Measurements from ENCODE around the gene CTNNA1.

Gene CTNNA1

GRCh38 chr5:138884554-138884953, 131.3 kb downstream of the CTNNA1 start:
- Histone ChIP-seq H3K9me3 (ENCODE audit: control insufficient read depth, insufficient read depth, low read length) (no peaks in the 10 kb centered on the region), H3K27ac (ENCODE audit: low read length) (no peak overlapping the region), H3K4me1 (ENCODE audit: control insufficient read depth, insufficient read depth, low read length) (no peaks in the 10 kb centered on the region), H3K4me3 (ENCODE audit: low read length) (no peak overlapping the region), H3K27me3 (ENCODE audit: control insufficient read depth, insufficient read depth, low read length) (no peaks in the 10 kb centered on the region), H3K36me3 (ENCODE audit: control insufficient read depth, insufficient read depth, low read length) (peaks cover 8% of the 10 kb centered on the region; the same call in 1 of the 2 replicates)
- DNase-seq (ENCODE audit: low read depth, low spot score): peak; percentile 22

GRCh38 chr5:138889994-138890393, 136.8 kb downstream of the CTNNA1 start:
- Histone ChIP-seq H3K27me3 (ENCODE audit: control insufficient read depth, insufficient read depth, low read length) (no peaks in the 10 kb centered on the region), H3K4me1 (ENCODE audit: control insufficient read depth, insufficient read depth, low read length) (no peaks in the 10 kb centered on the region), H3K27ac (ENCODE audit: low read length) (no peak overlapping the region), H3K4me3 (ENCODE audit: low read length) (no peak overlapping the region), H3K36me3 (ENCODE audit: control insufficient read depth, insufficient read depth, low read length) (peaks cover 12% of the 10 kb centered on the region; the same call in 1 of the 2 replicates), H3K9me3 (ENCODE audit: control insufficient read depth, insufficient read depth, low read length) (peaks cover 1% of the 10 kb centered on the region; the same call in 1 of the 2 replicates)
- no peak for DNase-seq (ENCODE audit: low read depth, low spot score)

- Histone ChIP-seq H3K27ac (ENCODE audit: low read length) (no peak overlapping the region), H3K27me3 (ENCODE audit: control insufficient read depth, insufficient read depth, low read length) (no peaks in the 10 kb centered on the region), H3K4me3 (ENCODE audit: low read length) (no peak overlapping the region), H3K36me3 (ENCODE audit: control insufficient read depth, insufficient read depth, low read length) (peaks cover 12% of the 10 kb centered on the region; the same call in 1 of the 2 replicates), H3K4me1 (ENCODE audit: control insufficient read depth, insufficient read depth, low read length) (no peaks in the 10 kb centered on the region), H3K9me3 (ENCODE audit: control insufficient read depth, insufficient read depth, low read length) (peaks cover 1% of the 10 kb centered on the region; the same call in 1 of the 2 replicates)
- no peak for DNase-seq (ENCODE audit: low read depth, low spot score)
Observed at GRCh38 chr5:138890644-138891043, 137.4 kb downstream of the CTNNA1 start.

- no peaks in the 10 kb centered on the region; the same call in 1 of the 2 replicates for H3K36me3 ChIP-seq (ENCODE audit: control insufficient read depth, insufficient read depth, low read length)
- no CpG with 5 or more reads among the region's 1 CpG for WGBS (ENCODE audit: insufficient coverage, insufficient read length)
- no peak for DNase-seq (ENCODE audit: low read depth, low spot score)
Observed at GRCh38 chr5:138895918-138896317, 142.7 kb downstream of the CTNNA1 start.

GRCh38 chr5:138898299-138898698, 145.1 kb downstream of the CTNNA1 start:
- Histone ChIP-seq H3K4me3 (ENCODE audit: low read length) (no peak overlapping the region), H3K27me3 (ENCODE audit: control insufficient read depth, insufficient read depth, low read length) (0 out of 2 replicates have a peak, but pooled peaks cover under 1% of the 10 kb centered on the region), H3K4me1 (ENCODE audit: control insufficient read depth, insufficient read depth, low read length) (no peaks in the 10 kb centered on the region), H3K36me3 (ENCODE audit: control insufficient read depth, insufficient read depth, low read length) (no peaks in the 10 kb centered on the region), H3K27ac (ENCODE audit: low read length) (no peak overlapping the region), H3K9me3 (ENCODE audit: control insufficient read depth, insufficient read depth, low read length) (no peaks in the 10 kb centered on the region)
- no peak for DNase-seq (ENCODE audit: low read depth, low spot score)
- no CpG with 5 or more reads among the region's 1 CpG for WGBS (ENCODE audit: insufficient coverage, insufficient read length)

More at GRCh38 chr5:138895918-138896317, 142.7 kb downstream of the CTNNA1 start:
- H3K4me1 ChIP-seq (ENCODE audit: control insufficient read depth, insufficient read depth, low read length): no peaks in the 10 kb centered on the region
- no peaks in the 10 kb centered on the region for H3K9me3 ChIP-seq (ENCODE audit: control insufficient read depth, insufficient read depth, low read length)
- H3K27me3 ChIP-seq (ENCODE audit: control insufficient read depth, insufficient read depth, low read length): no peaks in the 10 kb centered on the region
- no peak overlapping the region for H3K4me3 ChIP-seq (ENCODE audit: low read length)
- no peak overlapping the region for H3K27ac ChIP-seq (ENCODE audit: low read length)

- H3K36me3 ChIP-seq (ENCODE audit: control insufficient read depth, insufficient read depth, low read length): no peaks in the 10 kb centered on the region
- no peaks in the 10 kb centered on the region for H3K9me3 ChIP-seq (ENCODE audit: control insufficient read depth, insufficient read depth, low read length)
- no peak for DNase-seq (ENCODE audit: low read depth, low spot score)
- H3K27me3 ChIP-seq (ENCODE audit: control insufficient read depth, insufficient read depth, low read length): 0 out of 2 replicates have a peak, but pooled peaks cover 1% of the 10 kb centered on the region
- H3K4me1 ChIP-seq (ENCODE audit: control insufficient read depth, insufficient read depth, low read length): no peaks in the 10 kb centered on the region
- no CpG with 5 or more reads among the region's 2 CpGs for whole genome bisulfite sequencing (ENCODE audit: insufficient coverage, insufficient read length)
- no peak overlapping the region for H3K4me3 ChIP-seq (ENCODE audit: low read length)
- H3K27ac ChIP-seq (ENCODE audit: low read length): no peak overlapping the region
Observed at GRCh38 chr5:138898742-138899141, 145.5 kb downstream of the CTNNA1 start.

GRCh38 chr5:138900281-138900965, 147.2 kb downstream of the CTNNA1 start:
- Histone ChIP-seq H3K9me3 (ENCODE audit: control insufficient read depth, insufficient read depth, low read length) (no peaks in the 10 kb centered on the region), H3K4me3 (ENCODE audit: low read length) (no peak overlapping the region), H3K27ac (ENCODE audit: low read length) (no peak overlapping the region), H3K4me1 (ENCODE audit: control insufficient read depth, insufficient read depth, low read length) (no peaks in the 10 kb centered on the region), H3K27me3 (ENCODE audit: control insufficient read depth, insufficient read depth, low read length) (0 out of 2 replicates have a peak, but pooled peaks cover 1% of the 10 kb centered on the region), H3K36me3 (ENCODE audit: control insufficient read depth, insufficient read depth, low read length) (peaks cover 2% of the 10 kb centered on the region; the same call in 1 of the 2 replicates)
- no CpG with 5 or more reads among the region's 6 CpGs for WGBS (ENCODE audit: insufficient coverage, insufficient read length)
- DNase-seq (ENCODE audit: low read depth, low spot score): no peak

GRCh38 chr5:138901716-138902115, 148.5 kb downstream of the CTNNA1 start:
- DNase-seq (ENCODE audit: low read depth, low spot score): no peak
- H3K36me3 ChIP-seq (ENCODE audit: control insufficient read depth, insufficient read depth, low read length): peaks cover 5% of the 10 kb centered on the region; the same call in 1 of the 2 replicates
- H3K4me1 ChIP-seq (ENCODE audit: control insufficient read depth, insufficient read depth, low read length): no peaks in the 10 kb centered on the region
- H3K27ac ChIP-seq (ENCODE audit: low read length): no peak overlapping the region
- 0 out of 2 replicates have a peak, but pooled peaks cover 1% of the 10 kb centered on the region for H3K27me3 ChIP-seq (ENCODE audit: control insufficient read depth, insufficient read depth, low read length)
- WGBS (ENCODE audit: insufficient coverage, insufficient read length): no CpG with 5 or more reads among the region's 2 CpGs
- H3K4me3 ChIP-seq (ENCODE audit: low read length): no peak overlapping the region
- no peaks in the 10 kb centered on the region for H3K9me3 ChIP-seq (ENCODE audit: control insufficient read depth, insufficient read depth, low read length)

- Histone ChIP-seq H3K36me3 (ENCODE audit: control insufficient read depth, insufficient read depth, low read length) (peaks cover 5% of the 10 kb centered on the region; the same call in 1 of the 2 replicates), H3K9me3 (ENCODE audit: control insufficient read depth, insufficient read depth, low read length) (no peaks in the 10 kb centered on the region), H3K4me3 (ENCODE audit: low read length) (no peak overlapping the region), H3K4me1 (ENCODE audit: control insufficient read depth, insufficient read depth, low read length) (no peaks in the 10 kb centered on the region), H3K27me3 (ENCODE audit: control insufficient read depth, insufficient read depth, low read length) (0 out of 2 replicates have a peak, but pooled peaks cover 1% of the 10 kb centered on the region), H3K27ac (ENCODE audit: low read length) (no peak overlapping the region)
- DNase-seq (ENCODE audit: low read depth, low spot score): no peak
- WGBS (ENCODE audit: insufficient coverage, insufficient read length): no CpG with 5 or more reads among the region's 10 CpGs
Observed at GRCh38 chr5:138903130-138903775, 150.0 kb downstream of the CTNNA1 start.

- DNase-seq (ENCODE audit: low read depth, low spot score): no peak
- Histone ChIP-seq H3K36me3 (ENCODE audit: control insufficient read depth, insufficient read depth, low read length) (peaks cover 5% of the 10 kb centered on the region; the same call in 1 of the 2 replicates), H3K9me3 (ENCODE audit: control insufficient read depth, insufficient read depth, low read length) (no peaks in the 10 kb centered on the region), H3K27me3 (ENCODE audit: control insufficient read depth, insufficient read depth, low read length) (0 out of 2 replicates have a peak, but pooled peaks cover 1% of the 10 kb centered on the region), H3K4me3 (ENCODE audit: low read length) (no peak overlapping the region), H3K27ac (ENCODE audit: low read length) (no peak overlapping the region), H3K4me1 (ENCODE audit: control insufficient read depth, insufficient read depth, low read length) (no peaks in the 10 kb centered on the region)
- WGBS (ENCODE audit: insufficient coverage, insufficient read length): no CpG with 5 or more reads among the region's 1 CpG
Observed at GRCh38 chr5:138905541-138905940, 152.3 kb downstream of the CTNNA1 start.

Measured in iPS DF 6.9 (cell line).